A549 (cell line): Measurements from ENCODE around the gene ADIG. TPM values are rescaled to one million over a fixed set of nuclear protein-coding genes. Genes with fewer than 3 reads are reported as not detected.

Experiments
- ATAC-seq, 2 experiments: fragments of 200-7000 bp in 1 of 2; fragments of >200 bp in 1 of 2; cut with Nextera tagmentation in 1 of 2; cut with Tn5 transposase in 1 of 2; 3 replicates each; pipeline versions ENCODE4 v1.8.0 to v1.9.1; 2018 to 2020; ENCODE audit warnings: mild to moderate bottlenecking in 1 of 2, moderate library complexity in 1 of 2
- CTCF ChIA-PET: fragments of 300-600 bp; sonication (Branson Sonifier 250); formaldehyde crosslinking; extraction: SDS; loops from one replicate; lab custom pipeline; 2021; ENCODE audit warnings: antibody characterized with exemption, inconsistent platforms; lab: Yijun Ruan, JAX
- POLR2A ChIA-PET: fragments of 350-600 bp; formaldehyde crosslinking; extraction: SDS; loops from one replicate; lab custom pipeline; 2021; ENCODE audit warnings: antibody characterized with exemption, inconsistent platforms; lab: Yijun Ruan, JAX
- DNase-seq, 2 experiments: peaks; one replicate each; pipeline versions ENCODE4 v3.0.0 to v3.0.0-alpha.2; 2011 to 2016; ENCODE audit warnings: low read depth in 1 of 2, low spot score in 1 of 2
- FAIRE-seq: peaks from 2 replicates; lab custom pipeline; 2011; peaks lifted over from hg19 to GRCh38; lab: Jason Lieb, UNC
- H3K27ac ChIP-seq, 2 experiments: fragments of >200 bp; sonication (Bioruptor Twin); formaldehyde crosslinking; 3 replicates each; pipeline ENCODE4 v1.5.1; 2016 to 2017
- H3K4me1 ChIP-seq: fragments of >200 bp; sonication (Bioruptor Twin); formaldehyde crosslinking; 3 replicates; pipeline ENCODE4 v1.6.1; 2016
- H3K4me2 ChIP-seq: fragments of >200 bp; sonication (Bioruptor Twin); formaldehyde crosslinking; 3 replicates; pipeline ENCODE4 v1.6.1; 2016
- H3K4me3 ChIP-seq: fragments of >200 bp; sonication (Bioruptor Twin); formaldehyde crosslinking; 3 replicates; pipeline ENCODE4 v1.5.1; 2016
- H3K9me3 ChIP-seq: fragments of >200 bp; sonication (Bioruptor Twin); formaldehyde crosslinking; 3 replicates; pipeline ENCODE4 v1.6.1; 2016
- BHLHE40 ChIP-seq: IDR thresholded peaks from 2 replicates; pipeline ENCODE4 v1.6.1; 2012; ENCODE audit warnings: low read depth, low read length, inconsistent platforms
- CBX2 ChIP-seq: fragments of 200-600 bp; sonication (generic); IDR thresholded peaks from 2 replicates; pipeline ENCODE4 v1.6.1; 2016; ENCODE audit warnings: low read depth, mild to moderate bottlenecking, borderline replicate concordance
- CBX8 ChIP-seq: fragments of 200-600 bp; sonication (generic); IDR thresholded peaks from 2 replicates; pipeline ENCODE4 v1.6.1; 2016
- CEBPB ChIP-seq, 2 experiments: fragments of >200 bp in 1 of 2; sonication (Bioruptor Twin) in 1 of 2; formaldehyde crosslinking in 1 of 2; IDR thresholded peaks; 2 replicates each; pipeline ENCODE4 v1.6.1; 2012 to 2016
- CHD2 ChIP-seq: fragments of 150-350 bp; IDR thresholded peaks from 2 replicates; pipeline ENCODE4 v1.6.1; 2014; ENCODE audit warnings: low read length; ENCODE audit not compliant: partially characterized antibody
- CHD4 ChIP-seq: fragments of 200-600 bp; sonication (generic); IDR thresholded peaks from 2 replicates; pipeline ENCODE4 v1.6.1; 2016; ENCODE audit warnings: antibody characterized with exemption, mild to moderate bottlenecking, borderline replicate concordance
- E2F6 ChIP-seq: IDR thresholded peaks from 2 replicates; pipeline ENCODE4 v1.6.1; 2012; ENCODE audit warnings: low read depth, borderline replicate concordance
- EHF ChIP-seq: fragments of 250-450 bp; sonication (Bioruptor Pico); IDR thresholded peaks from 2 replicates; pipeline ENCODE4 v1.5.0; 2020; ENCODE audit warnings: mild to moderate bottlenecking
- EHMT2 ChIP-seq: fragments of 200-600 bp; sonication (generic); IDR thresholded peaks from 2 replicates; pipeline ENCODE4 v1.6.1; 2016; ENCODE audit warnings: antibody characterized with exemption, low read depth, mild to moderate bottlenecking, moderate library complexity
- EP300 ChIP-seq, 2 experiments: fragments of >200 bp; sonication (Bioruptor Twin); formaldehyde crosslinking; IDR thresholded peaks; 2 replicates in 1 of 2; 3 replicates in 1 of 2; pipeline ENCODE4 v1.6.1; 2016 to 2017
- FOSL2 ChIP-seq, 2 experiments: fragments of 450-650 bp in 1 of 2; fragments of >200 bp in 1 of 2; sonication (Bioruptor Twin) in 1 of 2; formaldehyde crosslinking; IDR thresholded peaks; 2 replicates each; pipeline versions ENCODE4 v1.5.0 to v1.6.1; 2016 to 2020; ENCODE audit warnings: mild to moderate bottlenecking in 1 of 2, moderate library complexity in 1 of 2
- FOXS1 ChIP-seq: fragments of 250-450 bp; sonication (Bioruptor Pico); IDR thresholded peaks from 2 replicates; pipeline ENCODE4 v1.5.0; 2020; ENCODE audit warnings: mild to moderate bottlenecking, moderate library complexity
- HDAC2 ChIP-seq: fragments of 200-600 bp; sonication (generic); IDR thresholded peaks from 2 replicates; pipeline ENCODE4 v1.6.1; 2016
- HEYL ChIP-seq: fragments of 250-450 bp; sonication (Bioruptor Pico); IDR thresholded peaks from 2 replicates; pipeline ENCODE4 v1.8.0; 2021; ENCODE audit warnings: mild to moderate bottlenecking, moderate library complexity
- JUNB ChIP-seq: fragments of >200 bp; sonication (Bioruptor Twin); formaldehyde crosslinking; IDR thresholded peaks from 2 replicates; pipeline ENCODE4 v1.6.1; 2016
- NFE2L2 ChIP-seq: fragments of 150-350 bp; conservative IDR thresholded peaks from 2 replicates; pipeline ENCODE4 v1.6.1; 2014; ENCODE audit warnings: low read length
- PHF8 ChIP-seq: fragments of 200-600 bp; sonication (generic); IDR thresholded peaks from 2 replicates; pipeline ENCODE4 v1.6.1; 2016; ENCODE audit warnings: low read depth, mild to moderate bottlenecking, antibody characterized with exemption, moderate library complexity, borderline replicate concordance
- POLR2A ChIP-seq: IDR thresholded peaks from 2 replicates; pipeline ENCODE4 v1.6.1; 2012; ENCODE audit warnings: mild to moderate bottlenecking, low read length
- POLR2AphosphoS2 ChIP-seq: conservative IDR thresholded peaks from 2 replicates; pipeline ENCODE4 v1.6.1; 2012; ENCODE audit warnings: low read length, improper control_type of control experiment, inconsistent platforms
- REST ChIP-seq: fragments of 200-600 bp; sonication (generic); IDR thresholded peaks from 2 replicates; pipeline ENCODE4 v1.6.1; 2016; ENCODE audit warnings: antibody characterized with exemption, mild to moderate bottlenecking, moderate library complexity
- RFX5 ChIP-seq: fragments of 450-650 bp; IDR thresholded peaks from 2 replicates; pipeline ENCODE4 v1.7.1; 2014; ENCODE audit warnings: antibody characterized with exemption, mild to moderate bottlenecking, moderate library complexity
- SREBF2 ChIP-seq: fragments of 450-650 bp; IDR thresholded peaks from 2 replicates; pipeline ENCODE4 v1.6.1; 2014; ENCODE audit warnings: mild to moderate bottlenecking, moderate library complexity
- TFCP2L1 ChIP-seq: fragments of 250-450 bp; sonication (Bioruptor Pico); IDR thresholded peaks from 2 replicates; pipeline ENCODE4 v1.5.0; 2021; ENCODE audit warnings: mild to moderate bottlenecking
- USF2 ChIP-seq: fragments of 450-650 bp; IDR thresholded peaks from 2 replicates; pipeline ENCODE4 v1.6.1; 2014; ENCODE audit warnings: antibody characterized with exemption
- ZC3H11A ChIP-seq: fragments of 450-650 bp; IDR thresholded peaks from 2 replicates; pipeline ENCODE4 v1.6.1; 2014; ENCODE audit warnings: antibody characterized with exemption, mild to moderate bottlenecking
- ZFP36 ChIP-seq: fragments of 450-650 bp; IDR thresholded peaks from 2 replicates; pipeline ENCODE4 v1.6.1; 2014; ENCODE audit warnings: borderline replicate concordance; ENCODE audit not compliant: partially characterized antibody
- WGBS: methylation state at CpG from one replicate; pipeline ENCODE4 v1.1.6; 2017; ENCODE audit errors: missing lambda C conversion rate; 5-methylcytosine and 5-hydroxymethylcytosine counted together
- polyA minus RNA-seq: library from RNA; depleted of rRNA, polyadenylated mRNA; stranded (reverse); fragments of >200 nt; gene quantifications from 2 replicates; pipeline ENCODE4 v1.2.3, GENCODE V29; 2011; rRNA and poly(A)+ RNA removed
- polyA plus RNA-seq, 4 experiments: library from polyadenylated mRNA; depleted of rRNA in 3 of 4; stranded (reverse); fragments of >200 nt; fragmentation: RNase III in 1 of 4; extraction: RNeasy Plus Mini Kit Qiagen cat#74134 plus additional on column Dnase treatment in 1 of 4; gene quantifications; 2 replicates in 3 of 4; 3 replicates in 1 of 4; pipeline ENCODE4 v1.2.3, GENCODE V29; 2011 to 2017

ADIG gene
- polyA plus RNA-seq (2011; rRNA removed): not detected in 2 replicates
- not detected in 2 replicates for polyA plus RNA-seq (2012; cell fraction: cytosol; rRNA removed)
- polyA plus RNA-seq (2012; cell fraction: nucleus; rRNA removed): not detected in 2 replicates
- not detected in 3 replicates for polyA plus RNA-seq (2017; fragmentation: RNase III; extraction: RNeasy Plus Mini Kit Qiagen cat#74134 plus additional on column Dnase treatment)
- 0.70 TPM in 1 of 2 replicates, not detected in the other for polyA minus RNA-seq

- Histone ChIP-seq H3K27ac (no peak within 1 kb of the TSS), H3K4me3 (no peak within 1 kb of the TSS), H3K4me2 (no peak within 1 kb of the TSS), H3K9me3 (no peaks in the 10 kb centered on the region), H3K4me1 (no peaks in the 10 kb centered on the region)
- TF ChIP-seq CHD4 (no peak), JUNB (no peak), POLR2AphosphoS2 (no peak), USF2 (no peak), FOXS1 (CRISPR knock-in tag) (no peak), SREBF2 (no peak), REST (no peak), EHF (CRISPR knock-in tag) (no peak), PHF8 (no peak)
- ChIA-PET CTCF (interaction anchor here (0.6 to 1.0 kb wide), 4 partner anchors 10 to 23 kb away, joined by 3 read pairs; no protein-coding TSS in a partner anchor), POLR2A (no interaction called here)
- DNase-seq (no peak), FAIRE-seq (no peak), ATAC-seq (peak; percentile 20 to 39; a peak in 1 of 6 replicates)
- 87% methylated on average over 5 of the region's 5 CpGs for WGBS
Measured at GRCh38 chr20:38581013-38581412, at the start of gene ADIG. TSS of gene ADIG (plus strand) at chr20:38581197. CDS start at chr20:38581251, 54 bp downstream.

- Histone ChIP-seq H3K4me2 (no peak overlapping the region), H3K9me3 (no peaks in the 10 kb centered on the region), H3K4me1 (no peaks in the 10 kb centered on the region), H3K4me3 (no peak overlapping the region), H3K27ac (no peak overlapping the region)
- FAIRE-seq (no peak), DNase-seq (no peak), ATAC-seq (no peak)
- CTCF ChIA-PET: no interaction called here
- POLR2A ChIA-PET: interaction anchor here (1.8 kb wide), 1 partner anchor 99 kb away, joined by 10 read pairs; the partner anchor contains the start of gene SNHG17
- whole genome bisulfite sequencing: 93% methylated on average over 11 of the region's 11 CpGs
- TF ChIP-seq FOSL2 (IDR thresholded peaks at IDR 0.05) (no peak), FOSL2 (CRISPR knock-in tag; IDR thresholded peaks at IDR 0.05) (no peak), EHMT2 (no peak), ZC3H11A (no peak), ZFP36 (no peak), TFCP2L1 (CRISPR knock-in tag) (no peak), CHD2 (no peak), SREBF2 (no peak), CHD4 (no peak), REST (no peak), HDAC2 (no peak), POLR2A (no peak), BHLHE40 (no peak), E2F6 (no peak), CBX2 (no peak), CBX8 (no peak), HEYL (CRISPR knock-in tag) (no peak), EP300 (IDR thresholded peaks at IDR 0.05) (no peak), NFE2L2 (no peak), CEBPB (IDR thresholded peaks at IDR 0.05) (no peak), RFX5 (no peak)
Measured at GRCh38 chr20:38534756-38535155, 46.2 kb upstream of the ADIG start.
